B cell (primary cell): ENCODE measurements around the gene SLF2.

Experiments used
- CTCF ChIP-seq: fragments of 200-600 bp; IDR thresholded peaks from one replicate; pipeline ENCODE4 v1.8.0; 2022; ENCODE audit warnings: antibody characterized with exemption, mild to moderate bottlenecking
- EZH2 ChIP-seq: IDR thresholded peaks from 2 replicates; pipeline ENCODE4 v1.6.1; 2012; ENCODE audit warnings: borderline replicate concordance, low read depth, mild to moderate bottlenecking, moderate library complexity, low read length; ENCODE audit not compliant: insufficient read depth, poor library complexity, severe bottlenecking

- TF ChIP-seq CTCF (no peak), EZH2 (no peak)
Observed at GRCh38 chr10:100948916-100949315, 36.2 kb downstream of the SLF2 start.
